ENCODE results near the gene LPP. TPM values are rescaled to one million over a fixed set of nuclear protein-coding genes. Genes with fewer than 3 reads are reported as not detected.

Gene LPP
- polyA plus RNA-seq, 1 experiment, result 60.0 TPM

DNA sequence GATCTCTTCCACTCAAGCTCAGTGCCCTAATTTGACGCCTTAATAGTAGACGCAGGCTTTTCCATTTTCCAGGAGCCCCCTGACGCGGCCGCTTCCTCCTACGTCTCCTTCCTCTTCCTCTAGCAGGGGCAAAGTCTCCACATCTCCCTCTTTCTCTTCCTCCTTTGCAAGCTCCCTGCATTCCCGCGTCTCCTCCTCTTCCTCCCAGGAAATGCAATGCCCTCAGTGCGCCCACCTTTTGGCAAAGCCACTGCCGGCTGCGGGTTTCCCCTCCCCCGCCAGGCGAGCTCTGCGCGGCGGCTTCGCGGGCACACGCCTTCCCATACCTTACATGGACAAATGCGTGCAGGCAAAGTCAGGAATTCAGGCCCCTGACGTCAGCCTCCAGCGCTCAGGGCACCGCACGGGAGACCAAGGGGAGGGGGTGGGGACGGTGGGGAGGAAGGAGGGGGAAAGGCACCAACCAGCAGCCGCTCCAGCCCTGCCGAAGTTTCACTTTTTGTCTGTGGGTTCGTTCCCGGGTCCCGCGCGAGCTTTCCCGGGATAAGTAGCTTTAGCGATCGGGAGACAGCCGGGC, 432 bp upstream of the LPP start:
- DNase-seq (ENCODE audit: low read depth), result peak; percentile 52
- ChIA-PET CTCF (interaction anchor here (1.0 to 2.5 kb wide), 4 partner anchors 11 to 414 kb away, joined by 4 to 15 read pairs (median 4); no protein-coding TSS in a partner anchor), POLR2A (interaction anchor here (0.5 to 1.1 kb wide), 7 partner anchors 36 to 413 kb away, joined by 3 to 11 read pairs (median 7); partner anchors contain the start of gene BCL6)
- Histone ChIP-seq H3K27me3 (ENCODE audit: control insufficient read depth, insufficient read depth, low read length) (no peaks in the 10 kb centered on the region), H3K36me3 (ENCODE audit: control insufficient read depth, insufficient read depth, low read length) (no peaks in the 10 kb centered on the region), H3K4me3 (ENCODE audit: low read depth, low read length) (peak overlapping the region; percentile 79)
- TF ChIP-seq, protein P1, sequence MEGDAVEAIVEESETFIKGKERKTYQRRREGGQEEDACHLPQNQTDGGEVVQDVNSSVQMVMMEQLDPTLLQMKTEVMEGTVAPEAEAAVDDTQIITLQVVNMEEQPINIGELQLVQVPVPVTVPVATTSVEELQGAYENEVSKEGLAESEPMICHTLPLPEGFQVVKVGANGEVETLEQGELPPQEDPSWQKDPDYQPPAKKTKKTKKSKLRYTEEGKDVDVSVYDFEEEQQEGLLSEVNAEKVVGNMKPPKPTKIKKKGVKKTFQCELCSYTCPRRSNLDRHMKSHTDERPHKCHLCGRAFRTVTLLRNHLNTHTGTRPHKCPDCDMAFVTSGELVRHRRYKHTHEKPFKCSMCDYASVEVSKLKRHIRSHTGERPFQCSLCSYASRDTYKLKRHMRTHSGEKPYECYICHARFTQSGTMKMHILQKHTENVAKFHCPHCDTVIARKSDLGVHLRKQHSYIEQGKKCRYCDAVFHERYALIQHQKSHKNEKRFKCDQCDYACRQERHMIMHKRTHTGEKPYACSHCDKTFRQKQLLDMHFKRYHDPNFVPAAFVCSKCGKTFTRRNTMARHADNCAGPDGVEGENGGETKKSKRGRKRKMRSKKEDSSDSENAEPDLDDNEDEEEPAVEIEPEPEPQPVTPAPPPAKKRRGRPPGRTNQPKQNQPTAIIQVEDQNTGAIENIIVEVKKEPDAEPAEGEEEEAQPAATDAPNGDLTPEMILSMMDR (IDR thresholded peaks at IDR 0.05; ENCODE audit: insufficient read depth, low read depth, low read length), result no peak

DNA sequence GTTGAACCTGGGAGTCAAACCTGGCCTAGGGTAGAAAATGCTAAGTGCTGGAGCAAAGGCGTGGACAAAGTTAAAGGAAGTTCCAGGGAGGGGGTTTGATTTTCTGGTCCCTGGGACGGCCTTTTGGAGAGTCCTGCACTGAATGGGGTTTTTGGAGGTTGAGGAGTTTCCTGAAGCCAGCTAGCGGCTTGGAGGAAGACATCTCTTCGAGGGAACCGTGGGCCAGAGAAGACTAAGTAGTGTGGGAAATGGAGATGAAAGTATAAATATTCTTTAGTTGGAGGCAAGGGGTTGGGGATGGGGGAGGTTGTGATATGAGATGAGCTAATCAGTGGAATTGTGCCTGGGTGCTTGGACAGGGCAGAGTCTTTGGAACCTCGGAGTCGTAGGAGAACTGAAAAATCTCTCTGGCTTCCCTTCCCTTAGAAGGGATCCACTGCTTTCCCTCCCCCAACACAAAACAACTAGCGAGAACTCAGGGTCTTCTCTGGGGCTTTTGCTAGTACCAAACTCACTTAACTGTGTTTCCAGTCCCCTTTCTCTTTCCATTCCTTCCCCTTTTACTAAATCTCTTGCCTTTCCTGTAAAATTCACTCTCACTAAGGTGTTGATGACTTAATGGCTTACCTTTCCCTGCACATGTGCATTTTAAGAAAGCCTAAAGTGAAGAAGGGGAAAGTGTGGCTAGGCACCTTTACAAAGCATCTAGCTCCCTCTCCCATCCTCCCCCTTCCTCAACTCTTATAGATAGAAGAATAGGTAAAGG, 1.0 kb downstream of the LPP start:
- Histone ChIP-seq H3K4me3 (ENCODE audit: low read depth, low read length) (peak overlapping the region; percentile 79), H3K36me3 (ENCODE audit: control insufficient read depth, insufficient read depth, low read length) (no peaks in the 10 kb centered on the region), H3K27me3 (ENCODE audit: control insufficient read depth, insufficient read depth, low read length) (no peaks in the 10 kb centered on the region)
- TF ChIP-seq, protein P1 (IDR thresholded peaks at IDR 0.05; ENCODE audit: insufficient read depth, low read depth, low read length), result no peak
- DNase-seq (ENCODE audit: low read depth), result no peak
- ChIA-PET CTCF (interaction anchor here (0.9 to 1.9 kb wide), 6 partner anchors 12 to 414 kb away, joined by 3 to 7 read pairs (median 3); no protein-coding TSS in a partner anchor), POLR2A (interaction anchor here (0.6 to 0.7 kb wide), 2 partner anchors 112 to 799 kb away, joined by 3 to 4 read pairs; no protein-coding TSS in a partner anchor)

DNA sequence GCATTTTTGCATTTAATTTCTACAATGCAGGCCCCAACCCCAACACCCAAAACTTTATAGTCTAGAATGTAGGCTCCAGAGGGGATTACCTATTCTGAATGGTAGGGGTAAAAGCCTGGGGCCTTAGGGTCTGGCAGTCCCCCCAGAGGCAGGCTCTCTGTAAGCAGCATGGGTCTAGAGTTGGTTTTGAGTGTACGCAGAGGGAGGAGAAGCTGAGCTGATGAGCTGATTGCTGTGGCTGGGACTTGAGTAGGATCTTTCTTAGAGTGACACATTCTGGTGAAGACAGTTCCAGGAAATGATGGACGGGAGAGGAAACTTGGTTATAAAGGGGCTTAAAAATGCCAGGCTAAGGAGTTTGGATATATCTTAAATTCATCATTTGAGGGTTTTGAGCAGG, 2.1 kb downstream of the LPP start:
- DNase-seq (ENCODE audit: low read depth), result no peak
- POLR2A ChIA-PET, result no interaction called here
- TF ChIP-seq, protein P1 (IDR thresholded peaks at IDR 0.05; ENCODE audit: insufficient read depth, low read depth, low read length), result no peak
- Histone ChIP-seq H3K36me3 (ENCODE audit: control insufficient read depth, insufficient read depth, low read length) (no peaks in the 10 kb centered on the region), H3K27me3 (ENCODE audit: control insufficient read depth, insufficient read depth, low read length) (no peaks in the 10 kb centered on the region), H3K4me3 (ENCODE audit: low read depth, low read length) (no peak overlapping the region)
- CTCF ChIA-PET, result interaction anchor here (1.3 to 1.9 kb wide), 2 partner anchors 409 to 415 kb away, joined by 3 to 7 read pairs; no protein-coding TSS in a partner anchor

DNA sequence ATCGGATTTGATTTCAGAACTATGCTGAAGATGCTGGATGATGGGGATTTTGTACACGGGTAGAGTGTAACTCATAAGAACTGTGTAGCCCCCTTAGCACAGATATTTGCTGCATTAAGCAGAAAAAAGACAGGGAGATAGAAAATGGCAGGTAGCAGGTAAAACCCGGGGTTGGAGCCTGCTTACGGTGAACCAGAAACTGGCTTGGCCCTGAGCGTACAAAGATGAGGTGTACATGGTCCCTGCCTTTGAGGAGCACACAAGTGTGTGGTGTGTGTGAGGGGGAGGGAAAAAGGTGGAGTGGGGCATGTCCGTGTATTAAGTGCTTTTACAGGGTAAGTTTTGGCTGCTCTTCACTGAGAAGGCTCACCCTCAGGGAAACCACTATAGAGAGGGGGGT, 3.5 kb downstream of the LPP start:
- Histone ChIP-seq H3K27me3 (ENCODE audit: control insufficient read depth, insufficient read depth, low read length) (no peaks in the 10 kb centered on the region), H3K36me3 (ENCODE audit: control insufficient read depth, insufficient read depth, low read length) (no peaks in the 10 kb centered on the region), H3K4me3 (ENCODE audit: low read depth, low read length) (no peak overlapping the region)
- no peak for DNase-seq (ENCODE audit: low read depth)
- POLR2A ChIA-PET, result no interaction called here
- TF ChIP-seq, protein P1 (IDR thresholded peaks at IDR 0.05; ENCODE audit: insufficient read depth, low read depth, low read length), result no peak
- CTCF ChIA-PET, result no interaction called here

DNA sequence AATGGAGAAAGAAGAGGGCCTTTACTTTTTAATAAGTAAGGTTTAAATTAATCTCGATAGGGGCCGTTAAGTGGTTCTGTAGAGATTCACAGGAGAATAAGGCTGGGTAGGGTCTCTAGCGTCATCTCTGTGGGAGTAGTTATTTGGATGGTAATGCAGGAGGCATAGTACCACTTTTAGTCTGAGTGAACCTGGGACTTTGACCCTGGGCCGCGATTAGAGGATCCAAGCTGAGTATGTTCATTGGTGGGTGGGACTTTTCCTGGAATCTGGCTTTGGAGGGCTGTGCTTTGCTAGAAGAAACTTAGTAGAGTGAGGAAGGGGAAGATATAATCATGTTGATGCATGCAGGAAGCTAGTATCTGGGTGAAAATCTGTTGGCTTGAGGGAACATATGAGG, 4.0 kb downstream of the LPP start:
- TF ChIP-seq, protein P1 (IDR thresholded peaks at IDR 0.05; ENCODE audit: insufficient read depth, low read depth, low read length), result no peak
- Histone ChIP-seq H3K36me3 (ENCODE audit: control insufficient read depth, insufficient read depth, low read length) (no peaks in the 10 kb centered on the region), H3K4me3 (ENCODE audit: low read depth, low read length) (no peak overlapping the region), H3K27me3 (ENCODE audit: control insufficient read depth, insufficient read depth, low read length) (no peaks in the 10 kb centered on the region)
- POLR2A ChIA-PET, result no interaction called here
- CTCF ChIA-PET, result interaction anchor here (1.1 kb wide), 1 partner anchor 410 kb away, joined by 4 read pairs; no protein-coding TSS in a partner anchor
- no peak for DNase-seq (ENCODE audit: low read depth)
